Skin epidermis (tissue), 12 donors: ENCODE data around the gene WFDC10B.
"Not testable (repeated sequence)": the region's sequence is repeated elsewhere in the genome, so short reads cannot be mapped to it uniquely, and the experiment has no call there.

Source experiments
- H3K27ac ChIP-seq, 21 experiments: fragments of 200-600 bp; sonication (generic) in 11 of 21; one replicate each; pipeline ENCODE4 v1.5.0; 2020; ENCODE audit warnings: mild to moderate bottlenecking in 3 of 21, inconsistent platforms in 2 of 21, moderate library complexity in 2 of 21
- H3K4me3 ChIP-seq, 7 experiments: fragments of 200-600 bp; sonication (generic) in 2 of 7; one replicate each; pipeline ENCODE4 v1.5.0; 2020; ENCODE audit warnings: inconsistent platforms in 2 of 7, mild to moderate bottlenecking in 2 of 7, moderate library complexity in 1 of 7

The WFDC10B gene

DNA sequence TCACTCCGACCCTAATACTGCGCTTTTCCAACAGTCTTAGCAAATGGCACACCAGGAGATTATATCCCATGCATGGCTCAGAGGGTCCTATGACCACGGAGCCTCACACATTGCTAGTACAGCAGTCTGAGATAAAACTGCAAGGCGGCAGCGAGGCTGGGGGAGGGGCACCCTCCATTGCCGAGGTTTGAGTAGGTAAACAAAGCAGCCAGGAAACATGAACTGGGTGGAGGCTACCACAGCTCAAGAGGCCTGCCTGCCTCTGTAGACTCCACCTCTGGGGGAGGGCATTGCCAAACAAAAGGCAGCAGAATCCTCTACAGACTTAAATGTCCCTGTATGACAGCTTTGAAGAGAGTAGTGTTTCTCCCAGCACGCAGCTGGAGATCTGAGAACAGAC is 53.1 kb downstream of the WFDC10B start:
- H3K4me3 ChIP-seq, H3K27ac ChIP-seq: not testable (repeated sequence)

DNA sequence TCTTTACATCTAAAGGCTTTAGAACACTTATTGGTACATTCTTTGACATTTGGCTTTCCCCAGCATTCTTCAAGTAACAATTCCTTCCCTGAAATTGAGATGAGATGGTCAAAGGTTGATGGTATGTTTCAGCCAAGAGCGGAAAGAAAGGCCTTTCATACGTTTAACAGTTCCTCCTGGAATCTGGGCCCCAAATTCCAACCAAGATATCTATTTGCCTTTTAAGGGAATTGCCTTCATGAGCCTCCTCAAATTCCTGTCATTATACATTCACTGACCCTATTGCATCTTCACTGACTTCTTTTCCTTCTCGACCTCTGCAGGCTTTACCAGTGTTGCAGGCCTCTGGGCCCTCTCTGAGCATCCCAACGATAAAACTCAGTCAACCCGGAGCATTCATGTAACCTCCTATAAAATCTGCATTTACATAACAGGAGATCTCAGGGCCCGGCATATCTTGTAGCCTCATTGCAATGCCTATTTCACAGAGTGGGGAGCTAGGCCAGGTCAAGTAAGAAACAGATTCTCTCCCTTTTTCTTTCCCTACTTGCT is 55.4 kb downstream of the WFDC10B start:
- Histone ChIP-seq H3K27ac (no peak overlapping the region), H3K4me3 (no peak overlapping the region)

DNA sequence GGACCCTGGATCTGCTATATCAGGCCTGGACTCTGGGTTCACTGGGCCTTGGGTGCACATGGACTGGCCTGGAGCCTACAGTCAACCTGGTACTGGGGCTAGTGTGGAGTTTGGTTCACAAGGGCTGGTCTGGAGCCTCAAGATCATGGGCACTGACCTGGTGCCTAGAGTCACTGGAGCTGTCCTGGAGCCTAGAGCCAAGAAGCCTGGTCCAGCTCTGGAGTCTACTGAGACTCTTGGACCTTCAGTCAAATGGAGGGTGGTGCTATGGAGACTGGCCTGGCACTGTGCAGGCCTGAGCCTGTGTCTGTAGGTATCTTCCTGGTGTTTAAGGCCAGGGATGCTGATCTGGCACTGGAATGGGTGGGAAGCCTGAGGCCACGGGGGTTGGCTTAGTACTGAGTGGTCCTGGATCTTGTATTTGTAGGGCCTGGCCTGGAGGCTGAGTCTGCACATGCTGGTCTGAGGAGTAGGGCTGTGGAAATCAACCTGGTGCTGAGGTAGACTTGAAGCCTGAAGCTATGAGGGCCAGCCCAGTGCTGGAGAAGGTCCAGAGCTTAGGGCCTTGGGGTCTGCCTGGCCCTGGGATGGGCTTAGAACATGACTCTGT is 57.3 kb downstream of the WFDC10B start:
- H3K27ac ChIP-seq = no peak overlapping the region
- no peak overlapping the region for H3K4me3 ChIP-seq

DNA sequence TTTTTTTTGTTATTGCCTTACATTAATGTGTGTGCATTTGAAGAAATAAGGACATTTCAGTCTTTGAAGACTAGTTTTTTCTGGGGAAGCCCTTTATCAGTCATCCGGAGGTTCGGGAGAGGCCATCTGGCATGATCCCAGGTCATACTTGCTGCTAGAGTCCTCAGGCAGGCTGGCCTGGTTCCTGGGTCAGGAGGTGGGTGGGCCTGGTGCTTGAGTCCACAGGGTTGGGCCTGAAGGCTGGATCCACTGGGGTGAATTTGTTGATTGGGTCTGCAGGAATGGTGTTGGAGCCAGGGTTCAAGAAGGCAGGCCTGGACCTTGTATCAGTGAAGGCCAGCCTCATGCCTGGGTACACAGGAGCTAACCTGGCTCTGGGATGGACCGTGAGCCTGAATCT is 57.9 kb downstream of the WFDC10B start:
- H3K27ac ChIP-seq = no peak overlapping the region
- no peak overlapping the region for H3K4me3 ChIP-seq

DNA sequence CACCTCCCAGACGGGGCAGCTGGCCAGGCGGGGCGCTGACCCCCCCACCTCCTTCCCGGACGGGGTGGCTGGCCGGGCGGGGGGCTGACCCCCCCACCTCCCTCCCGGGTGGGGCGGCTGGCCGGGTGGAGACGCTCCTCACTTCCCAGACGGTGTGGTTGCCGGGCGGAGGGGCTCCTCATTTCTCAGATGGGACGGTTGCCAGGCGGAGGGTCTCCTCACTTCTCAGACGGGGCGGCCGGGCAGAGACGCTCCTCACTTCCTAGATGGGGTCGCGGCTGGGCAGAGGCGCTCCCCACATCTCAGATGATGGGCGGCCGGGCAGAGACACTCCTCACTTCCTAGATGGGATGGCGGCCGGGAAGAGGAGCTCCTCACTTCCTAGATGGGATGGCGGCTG is 59.0 kb downstream of the WFDC10B start:
- H3K4me3 ChIP-seq, H3K27ac ChIP-seq: not testable (repeated sequence)

DNA sequence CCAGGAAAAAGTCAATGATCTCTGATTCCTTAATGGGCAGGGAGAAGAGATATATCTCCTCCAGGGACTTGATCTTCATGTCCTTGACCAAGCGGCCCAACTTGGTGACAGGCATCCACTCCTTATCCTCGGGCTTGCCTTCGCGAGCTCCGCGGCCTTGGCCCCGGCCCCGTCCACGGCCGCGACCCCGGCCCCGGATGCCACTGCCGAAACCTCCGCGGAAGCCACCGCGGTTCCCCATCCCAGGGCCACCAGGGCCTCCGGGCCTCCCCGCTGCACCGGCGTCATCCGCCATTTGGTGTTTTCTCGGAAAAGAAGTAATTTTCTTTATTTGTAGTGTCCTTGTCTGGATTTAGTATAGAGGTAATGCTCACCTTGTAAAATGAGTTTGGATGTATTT is 63.7 kb downstream of the WFDC10B start:
- not testable (repeated sequence) for H3K27ac ChIP-seq, H3K4me3 ChIP-seq

DNA sequence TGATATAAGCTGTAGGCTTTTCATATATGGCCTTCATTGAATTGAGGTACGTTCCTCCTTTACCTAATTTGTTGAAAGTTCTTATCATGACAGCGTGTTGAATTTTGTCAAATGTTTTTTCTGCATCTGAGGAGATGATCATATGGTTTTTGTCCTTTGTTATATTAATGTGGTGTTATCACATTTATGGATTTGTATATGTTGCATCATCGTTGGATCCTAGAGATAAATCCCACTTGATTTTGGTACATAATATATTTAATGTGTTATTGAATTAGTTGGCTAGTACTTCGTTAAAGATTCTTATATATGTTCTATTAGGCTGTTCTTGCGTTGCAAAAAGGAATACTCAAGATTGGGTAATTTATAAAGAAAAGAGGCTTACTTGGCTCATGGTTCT is 65.1 kb downstream of the WFDC10B start:
- Histone ChIP-seq H3K4me3 (no peak overlapping the region), H3K27ac (no peak overlapping the region)

DNA sequence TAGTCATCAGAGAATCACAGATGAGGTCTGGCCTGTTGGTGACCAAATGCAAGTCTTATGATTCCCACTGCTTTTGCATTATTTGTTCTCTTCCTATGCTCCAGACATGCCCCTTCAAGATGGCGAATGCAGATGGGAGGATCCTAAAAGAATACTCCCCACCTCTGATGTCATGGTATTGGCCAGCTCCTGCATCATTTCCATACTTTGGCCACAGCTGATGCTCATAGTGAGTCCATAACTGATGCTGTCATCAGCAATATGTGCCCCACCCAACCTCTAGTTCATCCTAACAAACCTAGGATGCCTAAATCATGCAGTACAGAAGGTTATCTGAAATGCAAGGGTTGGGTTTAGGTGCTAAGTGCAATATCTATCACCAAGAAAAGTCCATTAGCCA is 68.3 kb downstream of the WFDC10B start:
- H3K27ac ChIP-seq = no peak overlapping the region
- no peak overlapping the region for H3K4me3 ChIP-seq
